K562 (cell line): ENCODE measurements around the gene PRRT2. TPM values are rescaled to one million over a fixed set of nuclear protein-coding genes. Genes with fewer than 3 reads are reported as not detected.

Experiments used
- BCL6 ChIP-seq: fragments of 250-450 bp; sonication (Bioruptor Pico); IDR thresholded peaks from 2 replicates; pipeline ENCODE4 v1.4.0; 2020
- EGR1 ChIP-seq: fragments of 450-650 bp; conservative IDR thresholded peaks from 2 replicates; pipeline ENCODE4 v1.6.1; 2017; ENCODE audit warnings: mild to moderate bottlenecking
- FUS ChIP-seq: fragments of 200-400 bp; formaldehyde crosslinking; optimal IDR thresholded peaks from 2 replicates; pipeline ENCODE3; 2017; ENCODE audit warnings: low read depth, low read length
- KLF16 ChIP-seq: IDR thresholded peaks from 2 replicates; pipeline ENCODE4 v1.6.1; 2016; ENCODE audit warnings: antibody characterized with exemption
- LCOR ChIP-seq: sonication (generic); formaldehyde crosslinking; IDR thresholded peaks from 2 replicates; pipeline ENCODE4 v1.8.0; 2022; ENCODE audit warnings: mild to moderate bottlenecking, missing genetic modification reagents
- NUFIP1 ChIP-seq: fragments of 450-650 bp; IDR thresholded peaks from 2 replicates; pipeline ENCODE4 v1.6.1; 2018; ENCODE audit not compliant: partially characterized antibody
- SMARCA5 ChIP-seq: fragments of 450-650 bp; IDR thresholded peaks from 2 replicates; pipeline ENCODE4 v1.6.1; 2016
- SREBF1 ChIP-seq: fragments of 150-350 bp; IDR thresholded peaks from 2 replicates; pipeline ENCODE4 v1.6.1; 2014; ENCODE audit warnings: antibody characterized with exemption, low read depth, low read length, borderline replicate concordance
- SREBF2 ChIP-seq: sonication (generic); formaldehyde crosslinking; IDR thresholded peaks from 2 replicates; pipeline ENCODE4 v1.4.0; 2020; ENCODE audit warnings: mild to moderate bottlenecking, missing genetic modification reagents
- STAG1 ChIP-seq: sonication (generic); formaldehyde crosslinking; IDR thresholded peaks from 2 replicates; pipeline ENCODE4 v1.5.0; 2020; ENCODE audit warnings: missing genetic modification reagents, borderline replicate concordance
- STAT5B ChIP-seq: fragments of 250-450 bp; sonication (Bioruptor Pico); IDR thresholded peaks from 2 replicates; pipeline ENCODE4 v1.8.0; 2021; ENCODE audit warnings: mild to moderate bottlenecking, inconsistent platforms
- SUPT5H ChIP-seq: fragments of 450-650 bp; IDR thresholded peaks from 2 replicates; pipeline ENCODE4 v1.6.1; 2016
- TEAD1 ChIP-seq, 2 experiments: fragments of 450-650 bp in 1 of 2; sonication (generic) in 1 of 2; formaldehyde crosslinking; IDR thresholded peaks; 2 replicates each; pipeline versions ENCODE4 v1.4.0 to v1.8.0; 2020 to 2022; ENCODE audit warnings: mild to moderate bottlenecking in 2 of 2, missing genetic modification reagents in 1 of 2
- ZNF668 ChIP-seq: fragments of 250-450 bp; sonication (Bioruptor Pico); IDR thresholded peaks from 2 replicates; pipeline ENCODE4 v1.8.0; 2022; ENCODE audit warnings: mild to moderate bottlenecking, inconsistent platforms
- ZZZ3 ChIP-seq: fragments of 450-650 bp; IDR thresholded peaks from 2 replicates; pipeline ENCODE4 v1.6.1; 2016; ENCODE audit warnings: antibody characterized with exemption, mild to moderate bottlenecking, moderate library complexity
- polyA plus RNA-seq, 8 experiments: library from polyadenylated mRNA; depleted of rRNA in 4 of 8; stranded (reverse) in 5 of 8; unstranded in 3 of 8; fragments of >200 nt; fragmentation: Nextera tagmentation in 2 of 8; fragmentation: Illumina TruSeq in 1 of 8; extraction: Ambion mirVana in 2 of 8; extraction: Trizol in 1 of 8; gene quantifications; 2 replicates each; pipeline versions ENCODE4 v1.2.1 to v1.2.3, GENCODE V29; 2011 to 2014; ENCODE audit warnings: inconsistent platforms in 1 of 8, missing spikeins in 1 of 8
- total RNA-seq, 7 experiments: library from RNA; depleted of rRNA in 6 of 7; stranded (reverse); fragments of >200 nt in 6 of 7; fragmentation: Illumina TruSeq in 2 of 7; extraction: Trizol in 2 of 7; gene quantifications; 2 replicates each; pipeline versions ENCODE4 v1.2.1 to v1.2.3, GENCODE V29; 2011 to 2021; ENCODE audit warnings: low replicate concordance in 1 of 7
- TF ChIP-seq, protein P1 (sequence below): IDR thresholded peaks from 2 replicates; pipeline ENCODE4 v1.6.1; 2012; ENCODE audit warnings: low read depth, low read length, improper control_type of control experiment, borderline replicate concordance
- TF ChIP-seq, protein P2 (sequence below): IDR thresholded peaks from 3 replicates; pipeline ENCODE4 v1.6.1; 2011; ENCODE audit warnings: borderline replicate concordance, mild to moderate bottlenecking, moderate library complexity; ENCODE audit not compliant: insufficient read length; ENCODE audit errors: extremely low read depth
- TF ChIP-seq, protein P3 (sequence below): fragments of 450-650 bp; IDR thresholded peaks from 2 replicates; pipeline ENCODE4 v1.6.1; 2018; ENCODE audit not compliant: partially characterized antibody
- TF ChIP-seq, protein P4 (sequence below): fragments of 250-450 bp; sonication (Bioruptor Pico); IDR thresholded peaks from 2 replicates; pipeline ENCODE4 v1.5.0; 2021

The PRRT2 gene
- total and polyA plus RNA-seq, 9 of the 15 experiments (the other 6 are each of a cell fraction or from before 2014, with no cell fraction given): 0.11 to 1.0 (median 0.42) TPM; not detected in 2

DNA sequence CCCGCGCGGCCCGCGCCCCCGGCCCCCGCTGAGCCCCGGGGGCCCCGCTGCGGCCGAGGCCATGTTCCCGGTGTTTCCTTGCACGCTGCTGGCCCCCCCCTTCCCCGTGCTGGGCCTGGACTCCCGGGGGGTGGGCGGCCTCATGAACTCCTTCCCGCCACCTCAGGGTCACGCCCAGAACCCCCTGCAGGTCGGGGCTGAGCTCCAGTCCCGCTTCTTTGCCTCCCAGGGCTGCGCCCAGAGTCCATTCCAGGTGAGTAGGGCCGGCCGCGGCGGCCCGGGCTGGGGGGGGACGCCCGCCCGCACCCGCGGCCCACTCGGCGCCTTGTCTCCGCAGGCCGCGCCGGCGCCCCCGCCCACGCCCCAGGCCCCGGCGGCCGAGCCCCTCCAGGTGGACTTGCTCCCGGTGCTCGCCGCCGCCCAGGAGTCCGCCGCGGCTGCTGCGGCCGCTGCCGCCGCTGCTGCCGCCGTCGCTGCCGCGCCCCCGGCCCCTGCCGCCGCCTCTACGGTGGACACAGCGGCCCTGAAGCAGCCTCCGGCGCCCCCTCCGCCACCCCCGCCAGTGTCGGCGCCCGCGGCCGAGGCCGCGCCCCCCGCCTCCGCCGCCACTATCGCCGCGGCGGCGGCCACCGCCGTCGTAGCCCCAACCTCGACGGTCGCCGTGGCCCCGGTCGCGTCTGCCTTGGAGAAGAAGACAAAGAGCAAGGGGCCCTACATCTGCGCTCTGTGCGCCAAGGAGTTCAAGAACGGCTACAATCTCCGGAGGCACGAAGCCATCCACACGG lies 5.2 kb upstream of the PRRT2 start (continued):
- TF ChIP-seq STAG1 (CRISPR knock-in tag) (no peak), BCL6 (CRISPR knock-in tag) (no peak), TEAD1 (CRISPR knock-in tag; IDR thresholded peaks at IDR 0.05) (no peak), SUPT5H (peak; percentile 11), SMARCA5 (no peak), STAT5B (no peak), ZZZ3 (no peak), SREBF2 (CRISPR knock-in tag) (no peak), ZNF668 (no peak), FUS (peak; percentile 37), NUFIP1 (no peak), SREBF1 (no peak), EGR1 (peak; percentile 47), LCOR (CRISPR knock-in tag) (no peak), KLF16 (no peak)
- TF ChIP-seq, protein P1, sequence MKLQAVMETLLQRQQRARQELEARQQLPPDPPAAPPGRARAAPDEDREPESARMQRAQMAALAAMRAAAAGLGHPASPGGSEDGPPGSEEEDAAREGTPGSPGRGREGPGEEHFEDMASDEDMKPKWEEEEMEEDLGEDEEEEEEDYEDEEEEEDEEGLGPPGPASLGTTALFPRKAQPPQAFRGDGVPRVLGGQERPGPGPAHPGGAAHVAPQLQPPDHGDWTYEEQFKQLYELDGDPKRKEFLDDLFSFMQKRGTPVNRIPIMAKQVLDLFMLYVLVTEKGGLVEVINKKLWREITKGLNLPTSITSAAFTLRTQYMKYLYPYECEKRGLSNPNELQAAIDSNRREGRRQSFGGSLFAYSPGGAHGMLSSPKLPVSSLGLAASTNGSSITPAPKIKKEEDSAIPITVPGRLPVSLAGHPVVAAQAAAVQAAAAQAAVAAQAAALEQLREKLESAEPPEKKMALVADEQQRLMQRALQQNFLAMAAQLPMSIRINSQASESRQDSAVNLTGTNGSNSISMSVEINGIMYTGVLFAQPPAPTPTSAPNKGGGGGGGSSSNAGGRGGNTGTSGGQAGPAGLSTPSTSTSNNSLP: no peak
- TF ChIP-seq, protein P2, sequence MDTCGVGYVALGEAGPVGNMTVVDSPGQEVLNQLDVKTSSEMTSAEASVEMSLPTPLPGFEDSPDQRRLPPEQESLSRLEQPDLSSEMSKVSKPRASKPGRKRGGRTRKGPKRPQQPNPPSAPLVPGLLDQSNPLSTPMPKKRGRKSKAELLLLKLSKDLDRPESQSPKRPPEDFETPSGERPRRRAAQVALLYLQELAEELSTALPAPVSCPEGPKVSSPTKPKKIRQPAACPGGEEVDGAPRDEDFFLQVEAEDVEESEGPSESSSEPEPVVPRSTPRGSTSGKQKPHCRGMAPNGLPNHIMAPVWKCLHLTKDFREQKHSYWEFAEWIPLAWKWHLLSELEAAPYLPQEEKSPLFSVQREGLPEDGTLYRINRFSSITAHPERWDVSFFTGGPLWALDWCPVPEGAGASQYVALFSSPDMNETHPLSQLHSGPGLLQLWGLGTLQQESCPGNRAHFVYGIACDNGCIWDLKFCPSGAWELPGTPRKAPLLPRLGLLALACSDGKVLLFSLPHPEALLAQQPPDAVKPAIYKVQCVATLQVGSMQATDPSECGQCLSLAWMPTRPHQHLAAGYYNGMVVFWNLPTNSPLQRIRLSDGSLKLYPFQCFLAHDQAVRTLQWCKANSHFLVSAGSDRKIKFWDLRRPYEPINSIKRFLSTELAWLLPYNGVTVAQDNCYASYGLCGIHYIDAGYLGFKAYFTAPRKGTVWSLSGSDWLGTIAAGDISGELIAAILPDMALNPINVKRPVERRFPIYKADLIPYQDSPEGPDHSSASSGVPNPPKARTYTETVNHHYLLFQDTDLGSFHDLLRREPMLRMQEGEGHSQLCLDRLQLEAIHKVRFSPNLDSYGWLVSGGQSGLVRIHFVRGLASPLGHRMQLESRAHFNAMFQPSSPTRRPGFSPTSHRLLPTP: no peak
- TF ChIP-seq, protein P3, sequence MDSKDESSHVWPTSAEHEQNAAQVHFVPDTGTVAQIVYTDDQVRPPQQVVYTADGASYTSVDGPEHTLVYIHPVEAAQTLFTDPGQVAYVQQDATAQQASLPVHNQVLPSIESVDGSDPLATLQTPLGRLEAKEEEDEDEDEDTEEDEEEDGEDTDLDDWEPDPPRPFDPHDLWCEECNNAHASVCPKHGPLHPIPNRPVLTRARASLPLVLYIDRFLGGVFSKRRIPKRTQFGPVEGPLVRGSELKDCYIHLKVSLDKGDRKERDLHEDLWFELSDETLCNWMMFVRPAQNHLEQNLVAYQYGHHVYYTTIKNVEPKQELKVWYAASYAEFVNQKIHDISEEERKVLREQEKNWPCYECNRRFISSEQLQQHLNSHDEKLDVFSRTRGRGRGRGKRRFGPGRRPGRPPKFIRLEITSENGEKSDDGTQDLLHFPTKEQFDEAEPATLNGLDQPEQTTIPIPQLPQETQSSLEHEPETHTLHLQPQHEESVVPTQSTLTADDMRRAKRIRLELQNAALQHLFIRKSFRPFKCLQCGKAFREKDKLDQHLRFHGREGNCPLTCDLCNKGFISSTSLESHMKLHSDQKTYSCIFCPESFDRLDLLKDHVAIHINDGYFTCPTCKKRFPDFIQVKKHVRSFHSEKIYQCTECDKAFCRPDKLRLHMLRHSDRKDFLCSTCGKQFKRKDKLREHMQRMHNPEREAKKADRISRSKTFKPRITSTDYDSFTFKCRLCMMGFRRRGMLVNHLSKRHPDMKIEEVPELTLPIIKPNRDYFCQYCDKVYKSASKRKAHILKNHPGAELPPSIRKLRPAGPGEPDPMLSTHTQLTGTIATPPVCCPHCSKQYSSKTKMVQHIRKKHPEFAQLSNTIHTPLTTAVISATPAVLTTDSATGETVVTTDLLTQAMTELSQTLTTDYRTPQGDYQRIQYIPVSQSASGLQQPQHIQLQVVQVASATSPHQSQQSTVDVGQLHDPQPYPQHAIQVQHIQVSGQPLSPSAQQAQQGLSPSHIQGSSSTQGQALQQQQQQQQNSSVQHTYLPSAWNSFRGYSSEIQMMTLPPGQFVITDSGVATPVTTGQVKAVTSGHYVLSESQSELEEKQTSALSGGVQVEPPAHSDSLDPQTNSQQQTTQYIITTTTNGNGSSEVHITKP: peak; percentile 24
- TF ChIP-seq, protein P4, sequence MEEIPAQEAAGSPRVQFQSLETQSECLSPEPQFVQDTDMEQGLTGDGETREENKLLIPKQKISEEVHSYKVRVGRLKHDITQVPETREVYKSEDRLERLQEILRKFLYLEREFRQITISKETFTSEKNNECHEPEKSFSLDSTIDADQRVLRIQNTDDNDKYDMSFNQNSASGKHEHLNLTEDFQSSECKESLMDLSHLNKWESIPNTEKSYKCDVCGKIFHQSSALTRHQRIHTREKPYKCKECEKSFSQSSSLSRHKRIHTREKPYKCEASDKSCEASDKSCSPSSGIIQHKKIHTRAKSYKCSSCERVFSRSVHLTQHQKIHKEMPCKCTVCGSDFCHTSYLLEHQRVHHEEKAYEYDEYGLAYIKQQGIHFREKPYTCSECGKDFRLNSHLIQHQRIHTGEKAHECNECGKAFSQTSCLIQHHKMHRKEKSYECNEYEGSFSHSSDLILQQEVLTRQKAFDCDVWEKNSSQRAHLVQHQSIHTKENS: no peak
